ENCODE measurements around the gene LGR6. TPM values are rescaled to one million over a fixed set of nuclear protein-coding genes. Genes with fewer than 3 reads are reported as not detected.

Gene LGR6
- total RNA-seq, 1 experiment from 2014 or later: 0.08 TPM

- TF ChIP-seq TCF7L2 (IDR thresholded peaks at IDR 0.05; ENCODE audit: low read depth, low read length) (no peak), REST (IDR thresholded peaks at IDR 0.05; ENCODE audit: insufficient read depth in 1 of 2, low read depth in 2 of 2, low read length in 1 of 2) (no peak), SIN3A (IDR thresholded peaks at IDR 0.05; ENCODE audit: borderline replicate concordance, insufficient read depth, low read depth, low read length) (no peak), POLR2AphosphoS5 (IDR thresholded peaks at IDR 0.05; ENCODE audit: low read depth, low read length) (no peak)
- TF ChIP-seq, protein P1, sequence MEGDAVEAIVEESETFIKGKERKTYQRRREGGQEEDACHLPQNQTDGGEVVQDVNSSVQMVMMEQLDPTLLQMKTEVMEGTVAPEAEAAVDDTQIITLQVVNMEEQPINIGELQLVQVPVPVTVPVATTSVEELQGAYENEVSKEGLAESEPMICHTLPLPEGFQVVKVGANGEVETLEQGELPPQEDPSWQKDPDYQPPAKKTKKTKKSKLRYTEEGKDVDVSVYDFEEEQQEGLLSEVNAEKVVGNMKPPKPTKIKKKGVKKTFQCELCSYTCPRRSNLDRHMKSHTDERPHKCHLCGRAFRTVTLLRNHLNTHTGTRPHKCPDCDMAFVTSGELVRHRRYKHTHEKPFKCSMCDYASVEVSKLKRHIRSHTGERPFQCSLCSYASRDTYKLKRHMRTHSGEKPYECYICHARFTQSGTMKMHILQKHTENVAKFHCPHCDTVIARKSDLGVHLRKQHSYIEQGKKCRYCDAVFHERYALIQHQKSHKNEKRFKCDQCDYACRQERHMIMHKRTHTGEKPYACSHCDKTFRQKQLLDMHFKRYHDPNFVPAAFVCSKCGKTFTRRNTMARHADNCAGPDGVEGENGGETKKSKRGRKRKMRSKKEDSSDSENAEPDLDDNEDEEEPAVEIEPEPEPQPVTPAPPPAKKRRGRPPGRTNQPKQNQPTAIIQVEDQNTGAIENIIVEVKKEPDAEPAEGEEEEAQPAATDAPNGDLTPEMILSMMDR (IDR thresholded peaks at IDR 0.05): no peak
- ChIA-PET POLR2A (interaction anchor here (0.6 kb wide), 1 partner anchor 169 kb away, joined by 3 read pairs; no protein-coding TSS in a partner anchor), CTCF (interaction anchor here (1.4 kb wide), 1 partner anchor 21 kb away, joined by 4 read pairs; no protein-coding TSS in a partner anchor)
- no peaks in the 10 kb centered on the region for H3K27me3 ChIP-seq (ENCODE audit: control insufficient read depth, insufficient read depth, low read length)
- DNase-seq (ENCODE audit: low read depth, low spot score) (no peak), ATAC-seq (no peak)
- intact Hi-C loops (cut with micrococcal nuclease; ENCODE audit: unreplicated experiment) (no loop called here), in situ Hi-C loops (cut with HindIII; ENCODE audit: low pct_unique_long_range_greater_than_20kb, low sequenced_read_pairs) (no loop called here)
- H3K36me3 ChIP-seq (ENCODE audit: control insufficient read depth, insufficient read depth, low read length): no peaks in the 10 kb centered on the region
- H3K4me1 ChIP-seq (ENCODE audit: control insufficient read depth, insufficient read depth, low read length): no peaks in the 10 kb centered on the region
- no peak overlapping the region for H3K27ac ChIP-seq (ENCODE audit: low read length)
- H3K9me3 ChIP-seq (ENCODE audit: control insufficient read depth, insufficient read depth, low read depth, low read length): no peaks in the 10 kb centered on the region
- H3K4me3 ChIP-seq (ENCODE audit: low read depth in 2 of 2, low read length in 2 of 2): no peak overlapping the region
- BruUV-seq (replicated peaks): no TSS peak
These were observed 30.9 kb upstream of the LGR6 start for GRCh38 chr1:202162418-202163280.

DNA sequence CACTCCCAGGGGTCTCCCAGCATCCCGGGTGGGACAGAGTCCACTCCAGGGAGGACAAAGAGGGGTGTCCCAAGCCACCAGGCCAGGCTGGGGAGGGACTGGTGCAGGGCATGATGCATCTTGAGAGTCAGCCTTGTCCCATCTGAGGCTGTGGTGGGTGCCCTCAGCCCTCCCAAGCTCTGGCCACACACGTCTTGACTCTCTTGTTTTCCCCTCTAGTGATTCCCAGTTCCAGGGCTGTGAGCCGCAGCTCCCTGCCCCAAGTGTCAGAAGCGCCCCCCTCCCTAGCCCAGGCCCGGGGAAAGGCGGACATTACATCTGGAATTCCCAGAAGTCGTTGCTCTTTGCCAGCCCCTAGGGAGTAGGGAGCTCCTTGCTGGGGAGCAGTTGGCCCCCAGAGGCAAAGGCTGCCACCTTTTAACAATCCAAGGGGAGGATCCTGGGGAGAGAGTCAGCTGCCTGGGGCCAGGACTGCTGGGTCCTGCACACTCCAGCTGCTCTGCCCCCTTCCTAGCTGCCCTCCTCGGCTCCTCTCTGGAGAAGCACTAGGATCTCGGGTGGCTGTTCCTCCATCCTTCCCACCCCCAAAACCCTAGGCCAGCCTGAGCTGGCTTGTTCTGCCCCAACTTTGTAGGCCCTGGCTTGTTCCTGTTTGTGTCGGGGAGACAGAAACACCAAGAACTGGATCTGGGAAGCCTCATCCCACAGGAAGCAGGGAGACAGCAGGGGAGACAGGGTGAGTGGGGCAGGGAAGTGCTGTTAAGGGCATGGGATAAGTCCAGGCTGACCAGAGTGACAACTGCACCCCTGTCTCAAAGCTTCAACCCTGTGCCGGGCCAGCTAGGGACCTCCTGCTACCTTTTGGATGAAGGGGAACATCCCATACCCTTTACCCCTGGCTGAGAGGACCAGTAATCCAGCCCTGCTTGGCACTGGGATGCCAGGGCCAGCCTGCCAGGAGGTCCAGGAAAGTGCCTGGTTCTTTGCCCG is 30.0 kb upstream of the LGR6 start:
- ChIA-PET POLR2A (no interaction called here), CTCF (interaction anchor here (1.4 kb wide), 1 partner anchor 21 kb away, joined by 4 read pairs; no protein-coding TSS in a partner anchor)
- no TSS peak for BruUV-seq (replicated peaks)
- in situ Hi-C loops (cut with HindIII; ENCODE audit: low pct_unique_long_range_greater_than_20kb, low sequenced_read_pairs) (no loop called here), intact Hi-C loops (cut with micrococcal nuclease; ENCODE audit: unreplicated experiment) (no loop called here)
- Histone ChIP-seq H3K4me3 (ENCODE audit: low read depth in 2 of 2, low read length in 2 of 2) (no peak overlapping the region), H3K9me3 (ENCODE audit: control insufficient read depth, insufficient read depth, low read depth, low read length) (no peaks in the 10 kb centered on the region), H3K27me3 (ENCODE audit: control insufficient read depth, insufficient read depth, low read length) (no peaks in the 10 kb centered on the region), H3K4me1 (ENCODE audit: control insufficient read depth, insufficient read depth, low read length) (no peaks in the 10 kb centered on the region), H3K27ac (ENCODE audit: low read length) (no peak overlapping the region), H3K36me3 (ENCODE audit: control insufficient read depth, insufficient read depth, low read length) (no peaks in the 10 kb centered on the region)
- DNase-seq (ENCODE audit: low read depth, low spot score): no peak
- TF ChIP-seq REST (IDR thresholded peaks at IDR 0.05; ENCODE audit: insufficient read depth in 1 of 2, low read depth in 2 of 2, low read length in 1 of 2) (no peak), POLR2AphosphoS5 (IDR thresholded peaks at IDR 0.05; ENCODE audit: low read depth, low read length) (no peak), TCF7L2 (IDR thresholded peaks at IDR 0.05; ENCODE audit: low read depth, low read length) (no peak), SIN3A (IDR thresholded peaks at IDR 0.05; ENCODE audit: borderline replicate concordance, insufficient read depth, low read depth, low read length) (no peak)
- TF ChIP-seq, protein P1 (IDR thresholded peaks at IDR 0.05): no peak
- ATAC-seq: no peak

All from Panc1 (cell line).